Measurements from ENCODE around the gene PCLO.

Gene PCLO

DNA sequence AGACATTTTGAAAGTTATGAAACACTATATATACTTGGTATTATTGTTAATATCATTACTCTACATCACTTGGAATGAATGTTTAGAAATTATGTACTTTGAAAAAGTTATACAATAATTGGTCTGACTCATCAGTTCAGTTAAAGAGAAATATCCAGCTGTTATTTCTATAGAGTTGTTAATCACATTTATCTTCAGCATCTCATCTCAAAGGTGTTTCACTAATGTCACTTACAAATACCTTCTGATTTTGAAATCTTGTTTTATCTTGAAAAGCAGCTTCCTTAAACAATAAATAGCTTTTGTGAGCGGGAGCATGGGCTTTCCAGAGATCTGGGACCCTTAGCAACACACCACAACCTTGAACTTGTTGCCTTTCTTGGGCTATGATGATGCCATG lies 205.2 kb downstream of the PCLO start:
- no peaks in the 10 kb centered on the region for H3K36me3 Mint-ChIP-seq (ENCODE audit: low read depth)
- H3K27me3 Mint-ChIP-seq (ENCODE audit: low read depth): no peaks in the 10 kb centered on the region
- H3K9me3 Mint-ChIP-seq: no peaks in the 10 kb centered on the region
- H3K4me3 Mint-ChIP-seq: no peak overlapping the region
- no peak overlapping the region for H3K27ac Mint-ChIP-seq
- H3K4me1 Mint-ChIP-seq: no peaks in the 10 kb centered on the region
- TF ChIP-seq, protein P1, sequence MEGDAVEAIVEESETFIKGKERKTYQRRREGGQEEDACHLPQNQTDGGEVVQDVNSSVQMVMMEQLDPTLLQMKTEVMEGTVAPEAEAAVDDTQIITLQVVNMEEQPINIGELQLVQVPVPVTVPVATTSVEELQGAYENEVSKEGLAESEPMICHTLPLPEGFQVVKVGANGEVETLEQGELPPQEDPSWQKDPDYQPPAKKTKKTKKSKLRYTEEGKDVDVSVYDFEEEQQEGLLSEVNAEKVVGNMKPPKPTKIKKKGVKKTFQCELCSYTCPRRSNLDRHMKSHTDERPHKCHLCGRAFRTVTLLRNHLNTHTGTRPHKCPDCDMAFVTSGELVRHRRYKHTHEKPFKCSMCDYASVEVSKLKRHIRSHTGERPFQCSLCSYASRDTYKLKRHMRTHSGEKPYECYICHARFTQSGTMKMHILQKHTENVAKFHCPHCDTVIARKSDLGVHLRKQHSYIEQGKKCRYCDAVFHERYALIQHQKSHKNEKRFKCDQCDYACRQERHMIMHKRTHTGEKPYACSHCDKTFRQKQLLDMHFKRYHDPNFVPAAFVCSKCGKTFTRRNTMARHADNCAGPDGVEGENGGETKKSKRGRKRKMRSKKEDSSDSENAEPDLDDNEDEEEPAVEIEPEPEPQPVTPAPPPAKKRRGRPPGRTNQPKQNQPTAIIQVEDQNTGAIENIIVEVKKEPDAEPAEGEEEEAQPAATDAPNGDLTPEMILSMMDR (IDR thresholded peaks at IDR 0.05; ENCODE audit: unreplicated experiment in 3 of 3): no peak

GRCh38 chr7:82953324-82954027 lies 209.2 kb downstream of the PCLO start:
- no peaks in the 10 kb centered on the region for H3K4me1 Mint-ChIP-seq
- peaks cover 3% of the 10 kb centered on the region for H3K9me3 Mint-ChIP-seq
- no peaks in the 10 kb centered on the region for H3K36me3 Mint-ChIP-seq (ENCODE audit: low read depth)
- no peak overlapping the region for H3K27ac Mint-ChIP-seq
- H3K27me3 Mint-ChIP-seq (ENCODE audit: low read depth): no peaks in the 10 kb centered on the region
- H3K4me3 Mint-ChIP-seq: no peak overlapping the region
- TF ChIP-seq, protein P1 (IDR thresholded peaks at IDR 0.05; ENCODE audit: unreplicated experiment in 3 of 3): no peak

DNA sequence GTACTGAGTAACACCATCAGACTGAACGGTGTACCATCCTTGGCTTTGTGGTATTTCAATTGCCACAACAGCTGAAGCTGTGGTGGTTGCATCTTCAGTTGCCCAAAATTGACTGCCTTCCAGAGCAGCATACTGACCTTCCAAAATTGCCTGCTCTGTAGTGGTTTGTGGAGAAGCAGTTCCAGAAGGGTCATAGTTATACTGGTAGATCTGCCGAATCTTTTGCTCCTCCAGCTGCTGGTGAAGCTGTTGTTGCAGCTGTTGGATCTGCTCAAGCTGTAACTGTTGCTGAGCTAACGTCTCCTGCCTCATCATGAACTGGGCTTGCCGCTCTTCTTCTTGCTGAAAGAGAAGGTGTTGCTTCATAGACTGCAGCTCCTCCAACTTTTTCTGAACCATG lies 212.2 kb downstream of the PCLO start:
- Mint-ChIP-seq H3K4me1 (no peaks in the 10 kb centered on the region), H3K9me3 (peaks cover 3% of the 10 kb centered on the region), H3K27ac (no peak overlapping the region)

GRCh38 chr7:82945480-82945879 lies 217.2 kb downstream of the PCLO start:
- Mint-ChIP-seq H3K36me3 (ENCODE audit: low read depth) (no peaks in the 10 kb centered on the region), H3K27me3 (ENCODE audit: low read depth) (no peaks in the 10 kb centered on the region), H3K4me1 (no peaks in the 10 kb centered on the region), H3K27ac (no peak overlapping the region), H3K9me3 (no peaks in the 10 kb centered on the region), H3K4me3 (no peak overlapping the region)
- TF ChIP-seq, protein P1 (IDR thresholded peaks at IDR 0.05; ENCODE audit: unreplicated experiment in 3 of 3): no peak

More for the DNA sequence above, 212.2 kb downstream of the PCLO start:
- Mint-ChIP-seq H3K36me3 (ENCODE audit: low read depth) (no peaks in the 10 kb centered on the region), H3K4me3 (no peak overlapping the region), H3K27me3 (ENCODE audit: low read depth) (no peaks in the 10 kb centered on the region)
- TF ChIP-seq, protein P1 (IDR thresholded peaks at IDR 0.05; ENCODE audit: unreplicated experiment in 3 of 3): no peak

- Mint-ChIP-seq H3K4me3 (no peak overlapping the region), H3K36me3 (ENCODE audit: low read depth) (no peaks in the 10 kb centered on the region), H3K4me1 (no peaks in the 10 kb centered on the region), H3K27me3 (ENCODE audit: low read depth) (no peaks in the 10 kb centered on the region), H3K27ac (peak overlapping the region in 1 of 3 experiments; percentile 59), H3K9me3 (no peaks in the 10 kb centered on the region)
- TF ChIP-seq, protein P1 (IDR thresholded peaks at IDR 0.05; ENCODE audit: unreplicated experiment in 3 of 3): no peak
Measured at GRCh38 chr7:82945056-82945455, 217.6 kb downstream of the PCLO start.

DNA sequence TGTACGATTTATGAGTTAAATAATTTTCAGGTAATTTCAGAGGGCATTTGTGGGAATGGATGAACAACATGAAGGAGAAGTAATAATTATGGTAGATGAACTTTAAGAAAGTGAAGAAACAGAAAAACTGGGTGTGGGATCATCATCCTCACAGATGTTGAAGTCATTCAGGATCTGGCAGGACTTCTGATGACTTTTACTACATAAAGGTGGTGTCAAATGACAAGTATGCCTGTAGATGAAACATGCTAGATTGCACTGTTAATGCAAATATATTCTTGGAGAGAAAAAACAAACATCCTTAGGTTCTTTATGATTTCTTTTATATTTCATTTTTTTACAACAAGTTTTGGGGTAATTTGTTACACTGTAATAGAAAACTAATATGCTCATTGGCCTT lies 230.2 kb downstream of the PCLO start:
- Mint-ChIP-seq H3K4me3 (no peak overlapping the region), H3K27me3 (ENCODE audit: low read depth) (peaks cover 4% of the 10 kb centered on the region), H3K36me3 (ENCODE audit: low read depth) (no peaks in the 10 kb centered on the region), H3K4me1 (no peaks in the 10 kb centered on the region), H3K9me3 (no peaks in the 10 kb centered on the region), H3K27ac (no peak overlapping the region)
- TF ChIP-seq, protein P1 (IDR thresholded peaks at IDR 0.05; ENCODE audit: unreplicated experiment in 3 of 3): no peak

Measured in nephron (organoid).